Stimulated activated CD8-positive, alpha-beta memory T cell treated with anti-CD3 and anti-CD28 coated beads, Interleukin-4, amount 100 ng/mL, for 48 hours (primary cell): ENCODE data around the gene EGR1.

Experiments used
- DNase-seq: peaks from one replicate; pipeline ENCODE4 v3.0.0-alpha.2; 2020

EGR1 gene

DNA sequence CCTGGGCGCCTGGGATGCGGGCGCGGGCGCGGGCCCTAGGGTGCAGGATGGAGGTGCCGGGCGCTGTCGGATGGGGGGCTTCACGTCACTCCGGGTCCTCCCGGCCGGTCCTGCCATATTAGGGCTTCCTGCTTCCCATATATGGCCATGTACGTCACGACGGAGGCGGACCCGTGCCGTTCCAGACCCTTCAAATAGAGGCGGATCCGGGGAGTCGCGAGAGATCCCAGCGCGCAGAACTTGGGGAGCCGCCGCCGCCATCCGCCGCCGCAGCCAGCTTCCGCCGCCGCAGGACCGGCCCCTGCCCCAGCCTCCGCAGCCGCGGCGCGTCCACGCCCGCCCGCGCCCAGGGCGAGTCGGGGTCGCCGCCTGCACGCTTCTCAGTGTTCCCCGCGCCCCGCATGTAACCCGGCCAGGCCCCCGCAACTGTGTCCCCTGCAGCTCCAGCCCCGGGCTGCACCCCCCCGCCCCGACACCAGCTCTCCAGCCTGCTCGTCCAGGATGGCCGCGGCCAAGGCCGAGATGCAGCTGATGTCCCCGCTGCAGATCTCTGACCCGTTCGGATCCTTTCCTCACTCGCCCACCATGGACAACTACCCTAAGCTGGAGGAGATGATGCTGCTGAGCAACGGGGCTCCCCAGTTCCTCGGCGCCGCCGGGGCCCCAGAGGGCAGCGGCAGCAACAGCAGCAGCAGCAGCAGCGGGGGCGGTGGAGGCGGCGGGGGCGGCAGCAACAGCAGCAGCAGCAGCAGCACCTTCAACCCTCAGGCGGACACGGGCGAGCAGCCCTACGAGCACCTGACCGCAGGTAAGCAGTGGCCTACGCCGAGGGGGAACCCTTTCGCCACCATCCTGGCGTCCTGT lies at the start of gene EGR1:
TSS of gene EGR1 (plus strand) at position 219 of the 864 bp plus-strand sequence. CDS start at position 502, 283 bp downstream.
- peak; percentile 97 for DNase-seq

DNA sequence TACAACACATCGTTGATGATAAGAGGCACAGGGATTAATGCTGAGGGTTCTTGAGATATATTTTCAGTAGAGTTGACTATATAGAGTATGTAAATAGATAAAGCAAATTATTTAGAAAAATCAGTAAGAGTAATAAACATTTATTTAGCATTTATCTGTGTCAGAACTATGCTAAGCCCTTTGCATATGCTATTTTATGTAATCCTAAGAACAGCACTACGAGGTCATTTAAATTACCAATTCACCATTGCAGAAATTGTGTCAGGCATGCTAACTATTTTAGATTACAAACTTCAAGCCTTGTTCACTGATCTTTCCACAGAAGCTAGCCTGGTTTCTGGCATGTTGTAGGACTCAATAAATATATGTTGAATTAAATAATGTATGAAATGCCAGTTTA lies 46.8 kb upstream of the EGR1 start:
- DNase-seq, result no peak

DNA sequence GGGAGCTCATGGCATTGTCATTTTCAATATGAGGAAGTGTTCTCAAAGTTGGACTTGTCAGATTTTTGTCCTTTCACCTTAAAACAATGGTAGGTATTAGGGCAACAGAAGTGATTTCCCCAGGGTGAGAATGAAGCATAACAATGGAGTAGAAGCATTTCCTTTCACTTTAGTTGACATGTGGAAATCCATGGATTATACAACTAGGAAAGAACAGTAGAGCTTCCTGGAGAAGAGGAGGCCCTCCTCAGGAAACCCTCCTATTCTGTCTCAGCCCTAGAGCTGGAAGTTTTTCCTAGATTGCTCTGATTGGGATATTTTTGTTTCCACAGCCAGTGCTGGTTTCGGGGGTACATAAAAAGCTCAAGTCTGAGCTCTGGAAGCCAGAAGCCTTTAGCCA lies 40.2 kb upstream of the EGR1 start:
- DNase-seq, result no peak

DNA sequence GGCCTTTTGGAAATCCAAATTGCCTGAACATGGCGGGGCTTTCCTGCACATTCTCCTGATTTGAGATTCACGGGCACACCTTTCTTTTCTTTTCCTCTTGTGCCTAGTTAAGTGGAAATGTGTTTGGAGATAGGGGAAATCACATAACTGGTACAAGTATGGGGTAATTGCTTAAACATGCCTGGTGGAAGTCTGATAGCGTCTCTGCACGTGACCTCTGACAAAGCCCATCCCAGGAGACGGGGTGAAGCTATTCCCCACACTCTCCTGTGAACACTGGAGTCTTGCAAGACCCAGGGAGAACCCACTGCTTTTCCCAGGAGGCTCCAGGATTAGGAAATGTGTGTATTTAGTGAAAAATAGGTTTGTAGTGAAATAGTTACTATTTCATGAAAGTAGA lies 29.3 kb upstream of the EGR1 start:
- no peak for DNase-seq

DNA sequence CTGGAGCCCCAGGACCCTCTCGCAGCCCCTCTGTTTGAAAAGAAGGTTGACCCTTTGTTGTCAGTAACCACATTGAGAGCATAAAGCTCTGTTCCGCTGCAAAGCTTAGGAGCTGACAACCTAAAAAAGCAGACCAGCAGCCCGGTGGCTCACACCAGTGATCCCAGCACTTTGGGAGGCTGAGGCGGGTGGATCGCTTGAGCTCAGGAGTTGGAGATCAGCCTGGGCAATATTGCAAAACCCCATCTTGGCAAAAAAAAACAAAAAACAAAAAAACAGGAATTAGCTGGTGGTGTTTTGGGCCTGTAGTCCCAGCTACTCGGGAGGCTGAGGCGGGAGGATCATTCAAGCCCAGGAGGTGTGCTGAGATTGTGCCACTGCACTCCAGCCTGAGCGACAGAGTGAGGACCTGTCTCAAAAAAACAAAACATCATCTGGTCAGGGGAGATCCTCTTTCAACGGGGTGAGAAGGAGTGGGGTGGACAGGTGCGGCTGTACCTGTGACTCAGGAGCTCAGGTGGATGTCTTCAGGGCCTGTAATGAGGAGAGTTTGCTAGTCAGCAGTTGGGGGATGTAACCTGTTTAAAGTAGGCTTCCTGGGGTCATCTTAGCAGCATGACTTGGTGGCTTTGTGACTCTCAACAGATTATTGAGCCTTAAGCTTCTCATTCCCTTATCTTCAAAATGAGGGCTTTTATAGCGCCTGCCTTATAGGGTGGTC lies 27.1 kb upstream of the EGR1 start:
- DNase-seq, result no peak

DNA sequence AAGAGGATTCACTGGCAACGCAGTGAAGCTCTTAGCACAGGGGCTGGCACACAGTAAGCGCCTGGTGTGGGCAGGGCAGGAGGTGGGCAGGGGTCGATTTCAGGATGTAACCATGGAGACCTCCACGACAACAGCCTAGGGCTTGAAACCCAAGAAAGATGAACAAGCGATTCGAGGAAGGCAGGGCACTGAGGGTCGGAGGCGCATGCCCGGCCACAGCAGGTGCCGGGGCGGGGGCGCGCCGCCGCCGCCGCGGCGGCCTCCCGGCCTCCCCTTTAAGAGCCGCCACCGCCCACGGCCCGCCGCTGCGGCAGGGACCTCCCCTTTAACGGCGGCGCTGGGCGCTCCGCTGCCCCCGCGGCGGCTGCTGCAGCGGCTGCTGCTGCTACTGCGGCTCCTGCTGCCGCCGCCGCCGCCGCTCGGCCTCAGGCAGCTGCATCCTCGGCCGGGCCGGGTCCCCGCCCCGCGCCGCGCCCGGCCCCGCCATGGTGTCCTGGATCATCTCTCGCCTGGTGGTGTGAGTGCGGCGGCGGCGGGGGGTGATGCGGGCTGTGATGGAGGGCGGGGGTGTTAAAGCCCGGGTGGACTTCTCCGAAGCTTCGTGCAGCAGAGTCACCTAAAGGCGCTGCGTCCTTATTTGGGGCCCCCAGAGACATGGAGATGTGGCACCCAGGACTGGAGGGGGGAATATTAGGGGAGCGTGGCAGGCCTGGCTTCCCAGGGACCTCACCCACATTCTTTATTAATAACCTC lies 26.4 kb upstream of the EGR1 start, which contains the start of gene REEP2:
TSS of gene REEP2 (plus strand) at position 334 of the 753 bp plus-strand sequence. CDS start at position 486, 152 bp downstream.
- DNase-seq, result peak; percentile 80

DNA sequence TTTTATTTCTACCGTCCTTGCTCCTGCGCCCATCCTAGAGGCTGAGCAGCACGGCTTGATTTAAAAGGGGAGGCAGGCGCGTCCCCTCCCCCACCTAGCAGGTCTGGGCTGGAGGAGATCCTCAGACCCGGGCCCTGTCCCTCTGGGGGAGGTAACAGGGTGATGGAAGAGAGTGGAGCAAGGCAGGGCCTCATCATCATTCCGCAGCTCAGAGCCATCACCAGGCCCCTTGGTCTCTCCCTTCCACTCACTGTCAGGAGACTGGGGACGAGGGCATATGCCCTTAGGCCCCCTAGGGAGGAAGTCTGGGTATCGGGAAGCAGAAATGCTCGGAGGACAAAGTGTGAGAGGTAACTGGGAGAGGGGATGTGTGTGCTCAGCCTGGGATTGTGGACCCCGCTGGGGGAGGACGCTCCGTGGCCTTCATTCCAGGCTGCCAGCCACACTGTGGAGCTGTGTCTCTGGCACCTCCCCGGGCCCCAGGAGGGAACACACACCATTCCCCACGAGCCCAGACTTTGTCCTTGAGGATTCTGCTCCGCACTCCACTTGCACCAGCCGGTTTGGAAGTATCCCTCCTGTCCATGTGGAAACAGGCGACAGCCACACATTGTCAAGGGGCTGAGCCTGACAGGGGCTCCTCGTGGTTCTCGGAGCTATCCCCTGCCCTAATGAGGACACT lies 25.7 kb upstream of the EGR1 start:
- DNase-seq, result no peak

DNA sequence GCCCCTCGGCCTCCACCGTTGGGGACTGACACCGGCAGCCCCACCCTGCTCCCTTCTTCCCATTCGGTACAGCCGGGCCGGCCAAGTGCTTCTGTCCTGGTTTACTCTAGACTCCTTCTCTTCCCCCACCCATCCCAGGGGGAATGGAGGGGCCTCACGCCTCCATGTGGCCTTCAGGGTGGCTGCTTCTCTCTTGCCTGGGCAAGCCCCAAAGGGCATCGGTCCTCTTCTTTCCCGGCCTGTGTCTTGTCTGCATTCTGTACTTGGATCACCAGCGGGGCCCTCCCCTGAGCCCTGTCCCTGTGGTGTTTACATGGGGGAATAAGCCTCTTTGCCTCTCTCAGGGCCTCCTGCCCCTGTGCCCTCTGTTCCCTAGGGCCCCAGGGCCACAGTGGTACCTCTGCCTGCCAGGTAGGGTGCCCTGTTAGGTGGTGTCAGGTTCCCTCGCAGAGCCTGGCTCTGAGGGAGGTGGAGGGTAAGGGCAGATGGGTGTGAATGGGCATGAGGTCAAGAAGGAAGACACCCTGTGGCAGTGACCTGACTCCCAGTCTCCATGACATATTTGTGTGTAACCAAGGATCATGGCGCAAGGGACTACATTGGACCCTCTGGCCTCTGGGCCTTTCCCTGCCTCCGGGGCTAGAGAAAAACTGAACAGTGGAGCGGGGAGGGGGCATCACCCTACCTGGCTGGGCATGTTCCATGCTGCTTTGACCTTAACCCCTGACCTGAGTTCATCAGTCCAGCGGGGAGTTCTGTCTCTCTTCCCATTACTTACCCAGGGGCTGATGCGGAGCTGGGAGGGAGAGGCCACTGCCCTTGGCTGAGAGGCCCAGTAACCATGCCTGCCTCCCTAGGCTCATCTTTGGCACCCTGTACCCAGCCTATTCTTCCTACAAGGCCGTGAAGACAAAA lies 24.9 kb upstream of the EGR1 start:
- no peak for DNase-seq

DNA sequence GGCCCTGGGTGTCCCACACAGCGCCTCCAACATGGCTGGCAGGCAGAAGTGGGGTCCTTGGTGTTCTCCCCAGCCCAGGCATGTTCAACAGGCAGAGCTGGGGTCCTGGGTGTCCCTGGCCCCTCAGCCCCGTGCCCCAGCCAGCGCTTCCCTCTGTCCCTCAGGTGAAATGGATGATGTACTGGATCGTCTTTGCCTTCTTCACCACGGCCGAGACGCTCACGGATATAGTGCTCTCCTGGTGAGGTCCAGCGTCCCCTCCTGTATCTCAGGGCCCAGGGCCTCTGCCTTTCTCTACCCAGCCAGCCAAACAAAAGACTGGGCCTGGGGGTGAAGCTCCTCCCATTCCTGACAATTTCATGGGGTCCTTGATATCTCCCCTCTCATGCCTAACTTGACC lies 24.1 kb upstream of the EGR1 start:
- no peak for DNase-seq

DNA sequence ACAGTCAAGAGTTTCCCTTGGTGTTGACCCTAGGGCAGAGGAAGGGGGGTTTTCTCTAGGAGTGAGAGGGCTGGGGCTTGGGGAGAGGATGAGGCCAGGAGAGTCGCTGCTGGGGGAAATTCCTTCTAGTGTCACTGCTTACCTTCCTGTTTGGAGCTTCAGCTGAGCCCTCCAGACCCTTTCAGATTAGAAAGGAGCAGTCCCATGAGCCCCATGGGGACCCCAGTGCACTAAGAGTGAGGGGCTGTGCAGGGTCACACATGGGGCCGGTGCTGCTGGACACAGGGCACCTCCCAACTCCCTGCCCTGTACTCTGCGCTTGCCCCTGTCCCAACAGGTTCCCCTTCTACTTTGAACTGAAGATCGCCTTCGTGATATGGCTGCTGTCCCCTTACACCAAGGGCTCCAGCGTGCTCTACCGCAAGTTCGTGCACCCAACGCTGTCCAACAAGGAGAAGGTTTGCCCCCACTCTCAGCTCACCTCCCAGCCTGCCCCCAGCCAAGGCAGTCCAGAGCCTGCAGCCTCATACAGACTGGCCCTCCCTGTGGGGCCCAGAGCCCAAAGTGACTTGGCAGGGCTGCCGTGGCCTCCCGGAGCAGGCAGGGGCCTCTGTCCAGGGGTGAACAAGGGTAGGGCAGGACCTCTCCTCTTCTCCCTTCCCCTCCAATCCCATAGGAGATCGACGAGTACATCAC lies 21.1 kb upstream of the EGR1 start:
- no peak for DNase-seq

DNA sequence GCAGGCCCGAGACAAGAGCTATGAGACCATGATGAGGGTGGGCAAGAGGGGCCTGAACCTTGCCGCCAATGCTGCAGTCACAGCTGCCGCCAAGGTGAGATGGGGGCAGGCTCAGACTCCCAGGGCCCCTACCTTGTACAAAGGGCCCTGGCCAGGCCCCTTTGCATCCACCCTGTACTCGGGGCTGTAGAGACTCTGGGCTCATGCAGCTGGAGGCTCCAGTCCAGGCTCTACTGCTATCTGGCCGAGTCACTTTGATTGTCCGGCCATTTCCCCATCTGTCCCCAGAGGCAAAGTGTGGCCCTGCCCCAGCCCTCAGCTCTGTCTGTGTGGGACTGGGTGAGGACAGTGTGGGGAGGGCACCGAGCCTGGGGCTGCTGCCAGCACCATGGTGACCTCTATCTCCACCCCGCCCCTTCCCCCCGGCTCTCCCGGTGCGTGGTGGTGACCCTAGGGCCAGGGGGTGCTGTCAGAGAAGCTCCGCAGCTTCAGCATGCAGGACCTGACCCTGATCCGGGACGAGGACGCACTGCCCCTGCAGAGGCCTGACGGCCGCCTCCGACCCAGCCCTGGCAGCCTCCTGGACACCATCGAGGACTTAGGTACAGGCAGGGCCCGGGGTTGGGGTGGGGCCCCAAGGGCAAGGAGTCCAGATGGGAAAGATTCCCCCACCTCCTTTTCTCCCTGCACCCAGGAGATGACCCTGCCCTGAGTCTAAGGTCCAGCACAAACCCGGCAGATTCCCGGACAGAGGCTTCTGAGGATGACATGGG lies 20.3 kb upstream of the EGR1 start:
- no peak for DNase-seq

DNA sequence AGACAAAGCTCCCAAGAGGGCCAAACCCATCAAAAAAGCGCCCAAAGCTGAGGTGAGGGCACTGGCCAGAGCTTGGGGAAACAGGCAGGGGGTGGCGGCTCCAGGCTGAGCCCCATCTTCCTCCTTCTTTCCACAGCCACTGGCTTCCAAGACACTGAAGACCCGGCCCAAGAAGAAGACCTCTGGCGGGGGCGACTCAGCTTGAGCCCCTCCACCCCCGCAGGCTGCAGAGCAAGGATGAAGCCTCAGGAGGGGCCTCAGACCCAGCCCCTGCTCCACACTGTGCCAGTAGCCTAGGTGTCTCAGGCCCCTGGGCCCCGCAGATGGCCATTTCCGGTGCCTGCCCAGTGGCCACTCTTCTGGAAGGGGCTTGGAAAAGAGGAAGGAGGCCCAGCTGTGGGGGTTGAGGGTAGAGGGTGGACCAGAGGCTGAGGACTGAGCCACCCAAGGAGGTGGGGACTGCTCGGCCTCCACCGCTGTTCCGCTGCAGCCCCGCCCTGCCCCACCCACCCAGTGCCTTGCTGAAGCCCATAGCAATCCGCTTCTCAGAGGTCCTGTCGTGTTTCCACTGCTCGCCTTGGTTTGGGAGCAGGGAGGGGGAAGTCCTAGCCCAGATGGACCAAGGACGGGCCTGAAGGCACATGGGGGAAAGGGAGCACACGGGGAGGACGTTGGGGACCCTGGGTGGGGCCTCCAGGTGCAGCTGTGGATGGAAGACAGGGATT lies 19.6 kb upstream of the EGR1 start:
- no peak for DNase-seq

DNA sequence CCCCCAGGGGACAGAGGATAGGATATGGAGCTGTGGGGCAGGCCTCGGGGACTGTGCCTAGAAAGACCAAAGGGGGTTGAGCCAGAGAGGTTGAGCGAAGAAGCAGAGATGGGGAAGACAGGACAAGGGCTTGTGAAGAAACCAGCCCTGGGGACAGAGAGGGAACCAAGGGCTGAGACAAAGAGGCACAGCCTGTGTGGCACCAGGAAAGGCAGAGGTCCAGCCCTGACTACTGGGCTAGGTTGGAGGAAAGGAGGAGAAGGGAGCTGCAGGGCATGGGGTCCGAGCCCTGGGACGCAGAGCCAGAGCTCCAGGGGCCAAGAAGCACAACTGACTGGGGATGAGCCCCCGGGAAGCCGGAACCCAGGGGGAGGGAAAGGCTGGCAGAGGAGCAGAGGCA lies 17.2 kb upstream of the EGR1 start:
- DNase-seq, result no peak

DNA sequence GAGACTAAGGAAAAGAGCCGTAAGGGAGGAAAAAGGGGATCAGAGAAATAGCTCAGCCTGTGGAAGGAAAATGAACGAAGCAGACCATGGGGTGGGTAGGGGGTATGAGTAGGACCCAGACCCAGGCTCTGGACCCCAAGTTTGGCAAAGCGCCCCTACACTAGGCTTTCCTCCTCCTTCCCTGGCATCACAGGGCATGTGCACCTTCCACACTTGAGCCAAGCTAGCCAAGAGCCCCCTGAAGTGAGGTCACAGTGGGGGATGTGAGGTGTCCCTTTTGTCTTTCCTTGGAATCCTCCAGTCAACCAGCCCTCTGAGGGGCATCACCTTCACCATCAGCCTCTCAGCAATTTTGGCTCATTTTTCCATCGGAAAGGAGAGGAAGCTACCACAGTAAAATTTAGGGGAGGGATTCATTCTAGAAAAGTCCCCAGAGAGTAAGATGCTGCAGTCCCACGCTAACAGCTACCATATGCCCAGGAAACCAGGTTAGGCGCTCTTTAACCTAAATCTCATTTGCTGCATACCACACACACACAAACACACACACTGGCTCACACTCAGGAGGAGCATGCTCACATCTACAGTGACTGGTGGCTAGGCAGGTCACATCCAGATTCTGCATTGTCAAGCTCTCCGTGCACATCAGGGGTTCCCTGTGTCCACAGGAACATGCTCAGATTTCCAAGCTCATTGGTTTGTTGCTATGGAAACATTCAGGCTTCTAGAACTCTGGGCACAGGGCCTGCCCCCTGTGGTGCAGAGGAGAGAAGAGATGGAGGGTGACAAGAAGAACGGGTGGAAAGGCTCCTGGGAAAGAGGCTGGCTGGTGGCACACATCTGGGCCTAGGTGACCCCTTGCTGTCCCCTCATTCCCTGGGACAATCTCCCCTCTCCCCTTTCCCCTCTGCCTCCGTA lies 16.5 kb upstream of the EGR1 start:
- DNase-seq, result no peak

DNA sequence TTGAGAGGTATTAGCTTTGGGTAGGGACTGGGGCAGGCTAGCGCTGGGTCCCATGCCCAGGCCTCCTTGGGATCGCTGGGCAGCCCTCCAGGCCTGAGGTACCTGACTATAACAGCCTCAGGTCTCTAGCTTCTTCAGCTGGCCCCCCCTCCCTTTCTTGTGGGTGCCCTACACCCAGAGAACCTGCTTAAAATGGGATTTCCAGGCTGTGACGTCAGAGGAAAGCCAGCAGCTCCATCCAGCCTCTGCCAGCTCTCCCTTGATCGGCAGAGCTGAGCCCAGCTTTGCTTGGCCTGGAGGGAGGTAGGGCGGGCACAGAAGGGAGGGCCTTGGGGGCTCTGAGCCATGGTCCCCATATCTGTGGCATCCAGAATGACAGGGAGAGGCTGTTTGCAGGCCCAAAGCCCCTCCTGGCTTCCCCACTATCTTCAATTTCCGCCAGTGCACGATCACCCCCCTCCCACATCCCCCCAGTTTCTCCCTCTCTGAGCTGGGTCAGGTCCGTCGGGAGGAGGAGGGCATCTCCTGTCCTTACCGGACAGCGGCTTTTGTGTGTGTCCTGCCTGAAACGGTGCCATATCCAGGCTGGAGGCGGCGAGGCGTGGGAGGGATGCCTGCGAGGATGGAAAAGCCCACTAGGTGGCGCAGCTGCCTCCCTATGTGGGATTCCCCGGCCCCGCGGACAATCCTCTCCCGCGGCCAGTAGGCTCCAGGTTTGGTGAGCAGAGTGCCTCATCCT lies 15.6 kb upstream of the EGR1 start:
- peak; percentile 95 for DNase-seq

DNA sequence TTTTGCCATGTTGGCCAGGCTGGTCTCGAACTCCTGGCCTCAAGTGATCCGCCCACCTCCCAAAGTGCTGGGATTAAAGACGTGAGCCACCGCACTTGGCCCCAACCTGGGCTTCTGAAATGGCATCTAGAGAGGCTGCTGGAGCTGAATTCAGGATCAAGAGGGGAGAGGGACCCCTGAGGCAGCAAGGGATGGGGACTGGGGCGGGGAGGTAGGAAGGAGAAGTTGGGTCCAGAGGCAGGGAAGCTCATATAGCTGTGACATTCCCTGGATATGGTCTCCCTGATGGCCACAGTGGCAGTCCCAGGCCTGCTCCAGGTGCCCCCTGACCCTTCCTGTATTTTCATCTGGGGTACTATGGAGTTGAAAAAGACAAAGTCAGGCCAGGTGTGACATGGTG lies 14.3 kb upstream of the EGR1 start:
- no peak for DNase-seq

DNA sequence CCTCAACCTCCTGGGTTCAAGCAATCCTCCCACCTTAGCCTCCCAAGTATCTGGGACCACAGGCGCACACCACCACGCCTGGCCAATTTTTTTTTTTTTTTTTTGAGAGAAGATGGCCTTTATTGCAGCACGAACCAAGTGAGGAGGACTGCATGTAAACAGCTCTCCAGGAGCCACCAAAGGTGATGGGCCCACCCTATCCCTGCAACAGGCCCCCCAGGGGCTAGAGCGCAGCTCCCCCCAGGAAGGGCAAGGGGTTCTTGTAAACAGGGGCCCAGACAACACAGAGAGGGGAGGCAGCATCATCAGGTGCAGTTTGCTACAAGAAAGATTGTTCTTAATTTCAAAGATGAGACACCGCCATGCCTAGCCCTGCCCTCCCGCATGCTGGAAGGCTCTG lies 12.6 kb upstream of the EGR1 start:
- no peak for DNase-seq

DNA sequence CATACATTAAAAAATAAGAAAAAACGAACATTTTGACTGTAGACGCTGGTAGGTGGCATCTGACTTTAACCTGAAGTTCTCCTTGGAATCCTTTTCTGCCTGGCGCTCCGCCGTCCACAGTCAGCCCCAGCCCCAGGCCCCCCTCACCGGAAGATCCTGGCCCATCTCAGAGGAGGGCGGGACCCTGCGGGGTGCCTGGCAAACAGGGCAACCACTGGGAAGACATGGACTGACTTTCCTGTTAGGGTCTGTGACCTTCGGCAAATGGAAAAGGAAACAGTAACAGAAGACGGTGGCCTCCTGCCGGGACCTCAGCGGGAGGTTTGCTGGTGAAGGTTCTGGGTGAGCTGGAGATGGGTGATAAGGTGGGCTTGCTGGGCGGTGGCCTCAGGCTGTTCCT lies 11.7 kb upstream of the EGR1 start:
- DNase-seq, result no peak
